Breast epithelium (tissue), 3 donors: Measurements from ENCODE around the gene XPO6.

Experiments
- POLR2AphosphoS5 ChIP-seq, 3 donors: sonication (generic); formaldehyde crosslinking; IDR thresholded peaks; one replicate each; pipeline ENCODE4 v1.6.1; 2017; ENCODE audit warnings: antibody characterized with exemption in 3 of 3
- TF ChIP-seq, protein P1 (sequence below), 3 donors: fragments of 450-650 bp; IDR thresholded peaks; one replicate each; pipeline ENCODE4 v1.5.1; 2016 to 2017; ENCODE audit warnings: antibody characterized with exemption in 3 of 3, mild to moderate bottlenecking in 3 of 3, moderate library complexity in 3 of 3

DNA sequence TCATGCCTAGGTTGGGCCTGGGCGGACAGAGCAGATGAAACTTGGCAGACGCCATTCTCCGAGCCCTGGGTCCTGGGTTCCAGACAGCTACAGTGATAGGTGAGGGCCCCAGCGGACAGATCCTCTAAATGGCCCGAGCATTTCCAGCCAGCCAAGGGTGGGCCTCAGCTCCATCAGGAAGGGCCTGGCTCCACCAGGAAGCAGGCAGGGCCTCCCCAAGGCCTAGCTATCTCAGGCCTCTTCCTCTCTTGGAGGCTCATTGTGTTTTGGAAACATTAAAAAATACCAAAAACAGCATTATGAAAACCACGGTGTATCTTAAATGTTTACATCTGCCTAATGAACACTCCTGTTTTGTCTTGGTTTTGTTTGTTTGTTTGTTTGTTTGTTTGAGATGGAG lies 42.4 kb upstream of the XPO6 start:
- TF ChIP-seq, protein P1, sequence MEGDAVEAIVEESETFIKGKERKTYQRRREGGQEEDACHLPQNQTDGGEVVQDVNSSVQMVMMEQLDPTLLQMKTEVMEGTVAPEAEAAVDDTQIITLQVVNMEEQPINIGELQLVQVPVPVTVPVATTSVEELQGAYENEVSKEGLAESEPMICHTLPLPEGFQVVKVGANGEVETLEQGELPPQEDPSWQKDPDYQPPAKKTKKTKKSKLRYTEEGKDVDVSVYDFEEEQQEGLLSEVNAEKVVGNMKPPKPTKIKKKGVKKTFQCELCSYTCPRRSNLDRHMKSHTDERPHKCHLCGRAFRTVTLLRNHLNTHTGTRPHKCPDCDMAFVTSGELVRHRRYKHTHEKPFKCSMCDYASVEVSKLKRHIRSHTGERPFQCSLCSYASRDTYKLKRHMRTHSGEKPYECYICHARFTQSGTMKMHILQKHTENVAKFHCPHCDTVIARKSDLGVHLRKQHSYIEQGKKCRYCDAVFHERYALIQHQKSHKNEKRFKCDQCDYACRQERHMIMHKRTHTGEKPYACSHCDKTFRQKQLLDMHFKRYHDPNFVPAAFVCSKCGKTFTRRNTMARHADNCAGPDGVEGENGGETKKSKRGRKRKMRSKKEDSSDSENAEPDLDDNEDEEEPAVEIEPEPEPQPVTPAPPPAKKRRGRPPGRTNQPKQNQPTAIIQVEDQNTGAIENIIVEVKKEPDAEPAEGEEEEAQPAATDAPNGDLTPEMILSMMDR (IDR thresholded peaks at IDR 0.05), result no peak
- TF ChIP-seq POLR2AphosphoS5 (IDR thresholded peaks at IDR 0.05), result no peak
